Neural cell (in vitro differentiated cells): ENCODE results near the gene PTPRT. TPM values are rescaled to one million over a fixed set of nuclear protein-coding genes. Genes with fewer than 3 reads are reported as not detected.

Experiments used
- H2AFZ ChIP-seq: fragments of 200-600, 300-800 bp; sonication (generic), shearing (Covaris generic); 2 replicates; pipeline ENCODE4 v1.6.0; 2014; ENCODE audit warnings: low read depth, mild to moderate bottlenecking, antibody characterized with exemption, low read length, moderate library complexity
- H3F3A ChIP-seq: fragments of 200-600 bp; shearing (Covaris generic); 2 replicates; pipeline ENCODE4 v1.6.1; 2016; ENCODE audit warnings: mild to moderate bottlenecking, moderate library complexity, mixed read lengths, antibody characterized with exemption, low read length; ENCODE audit not compliant: insufficient read depth, poor library complexity, severe bottlenecking
- H3K27ac ChIP-seq: fragments of 200-600, 300-800 bp; sonication (generic), shearing (Covaris generic); 2 replicates; pipeline ENCODE4 v1.5.1; 2014; ENCODE audit warnings: mild to moderate bottlenecking, low read length, moderate library complexity
- H3K27me3 ChIP-seq: fragments of 300-800, 200-600 bp; sonication (generic), shearing (Covaris generic); 2 replicates; pipeline ENCODE4 v1.6.0; 2014; ENCODE audit warnings: mild to moderate bottlenecking, low read depth, low read length, moderate library complexity; ENCODE audit not compliant: insufficient read depth
- H3K36me3 ChIP-seq: fragments of 300-800, 200-600 bp; sonication (generic), shearing (Covaris generic); 2 replicates; pipeline ENCODE4 v1.5.1; 2014; ENCODE audit warnings: mild to moderate bottlenecking, antibody characterized with exemption, low read length, moderate library complexity; ENCODE audit not compliant: insufficient read depth
- H3K4me2 ChIP-seq: fragments of 300-800, 200-600 bp; sonication (generic), shearing (Covaris generic); 2 replicates; pipeline ENCODE4 v1.6.0; 2014; ENCODE audit warnings: mild to moderate bottlenecking, low read length
- H3K4me3 ChIP-seq: fragments of 300-800, 200-600 bp; sonication (generic), shearing (Covaris generic); 2 replicates; pipeline ENCODE4 v1.5.1; 2014; ENCODE audit warnings: mild to moderate bottlenecking, low read length, moderate library complexity
- H3K79me2 ChIP-seq: fragments of 200-600 bp; shearing (Covaris generic); replicated peaks from 2 replicates; pipeline ENCODE4 v1.6.0; 2014; ENCODE audit warnings: mild to moderate bottlenecking, low read length, moderate library complexity; ENCODE audit not compliant: insufficient read depth
- H3K9ac ChIP-seq: fragments of 300-800, 200-600 bp; sonication (generic), shearing (Covaris generic); 2 replicates; pipeline ENCODE4 v1.6.1; 2016; ENCODE audit warnings: mild to moderate bottlenecking, low read length, mixed read lengths
- H3K9me2 ChIP-seq: fragments of 200-600 bp; shearing (Covaris generic); 2 replicates; pipeline ENCODE4 v1.6.1; 2016; ENCODE audit warnings: mild to moderate bottlenecking, low read length, mixed read lengths; ENCODE audit not compliant: insufficient read depth
- H3K9me3 ChIP-seq: fragments of 200-600, 300-800 bp; sonication (generic), shearing (Covaris generic); 2 replicates; pipeline ENCODE4 v1.6.1; 2016; ENCODE audit warnings: mild to moderate bottlenecking, mixed run types, low read length, moderate library complexity, mixed read lengths
- H4K20me1 ChIP-seq: fragments of 200-600 bp; shearing (Covaris generic); 2 replicates; pipeline ENCODE4 v1.6.1; 2016; ENCODE audit warnings: mild to moderate bottlenecking, mixed run types; ENCODE audit not compliant: insufficient read depth
- EP300 ChIP-seq: fragments of 450-650 bp; conservative IDR thresholded peaks from 2 replicates; pipeline ENCODE4 v1.6.1; 2014; ENCODE audit warnings: antibody characterized with exemption, mild to moderate bottlenecking, moderate library complexity; ENCODE audit not compliant: poor library complexity, severe bottlenecking
- EZH2 ChIP-seq: fragments of 200-600, 300-800 bp; shearing (Covaris generic), sonication (generic); IDR thresholded peaks from 2 replicates; pipeline ENCODE4 v1.6.1; 2014; ENCODE audit warnings: antibody characterized with exemption, low read length, borderline replicate concordance, mild to moderate bottlenecking; ENCODE audit not compliant: insufficient read depth, poor library complexity, severe bottlenecking
- MXI1 ChIP-seq: fragments of 450-650 bp; conservative IDR thresholded peaks from 2 replicates; pipeline ENCODE4 v1.6.1; 2014; ENCODE audit warnings: antibody characterized with exemption, mild to moderate bottlenecking; ENCODE audit not compliant: poor library complexity, severe bottlenecking
- POLR2AphosphoS5 ChIP-seq: IDR thresholded peaks from 2 replicates; pipeline ENCODE4 v1.6.1; 2012
- RAD21 ChIP-seq: fragments of 450-650 bp; conservative IDR thresholded peaks from 2 replicates; pipeline ENCODE4 v1.6.1; 2014; ENCODE audit warnings: antibody characterized with exemption, mild to moderate bottlenecking, moderate library complexity
- SMC3 ChIP-seq: fragments of 450-650 bp; conservative IDR thresholded peaks from 2 replicates; pipeline ENCODE4 v1.6.1; 2014; ENCODE audit warnings: antibody characterized with exemption, mild to moderate bottlenecking, moderate library complexity; ENCODE audit not compliant: poor library complexity
- TAF1 ChIP-seq: IDR thresholded peaks from 2 replicates; pipeline ENCODE4 v1.6.1; 2012; ENCODE audit warnings: low read depth
- polyA plus RNA-seq: library from polyadenylated mRNA; depleted of rRNA; stranded (reverse); fragments of >200 nt; gene quantifications from 2 replicates; pipeline ENCODE4 v1.2.3, GENCODE V29; 2014
- TF ChIP-seq, protein P1 (sequence below): IDR thresholded peaks from 2 replicates; pipeline ENCODE4 v1.6.1; 2012; ENCODE audit warnings: borderline replicate concordance
- TF ChIP-seq, protein P2 (sequence below): fragments of 450-650 bp; IDR thresholded peaks from 2 replicates; pipeline ENCODE4 v1.5.1; 2014; ENCODE audit warnings: antibody characterized with exemption, mild to moderate bottlenecking, moderate library complexity; ENCODE audit not compliant: poor library complexity, severe bottlenecking

PTPRT gene
- polyA plus RNA-seq, 1 donor from 2014 or later, result 9.2 TPM

DNA sequence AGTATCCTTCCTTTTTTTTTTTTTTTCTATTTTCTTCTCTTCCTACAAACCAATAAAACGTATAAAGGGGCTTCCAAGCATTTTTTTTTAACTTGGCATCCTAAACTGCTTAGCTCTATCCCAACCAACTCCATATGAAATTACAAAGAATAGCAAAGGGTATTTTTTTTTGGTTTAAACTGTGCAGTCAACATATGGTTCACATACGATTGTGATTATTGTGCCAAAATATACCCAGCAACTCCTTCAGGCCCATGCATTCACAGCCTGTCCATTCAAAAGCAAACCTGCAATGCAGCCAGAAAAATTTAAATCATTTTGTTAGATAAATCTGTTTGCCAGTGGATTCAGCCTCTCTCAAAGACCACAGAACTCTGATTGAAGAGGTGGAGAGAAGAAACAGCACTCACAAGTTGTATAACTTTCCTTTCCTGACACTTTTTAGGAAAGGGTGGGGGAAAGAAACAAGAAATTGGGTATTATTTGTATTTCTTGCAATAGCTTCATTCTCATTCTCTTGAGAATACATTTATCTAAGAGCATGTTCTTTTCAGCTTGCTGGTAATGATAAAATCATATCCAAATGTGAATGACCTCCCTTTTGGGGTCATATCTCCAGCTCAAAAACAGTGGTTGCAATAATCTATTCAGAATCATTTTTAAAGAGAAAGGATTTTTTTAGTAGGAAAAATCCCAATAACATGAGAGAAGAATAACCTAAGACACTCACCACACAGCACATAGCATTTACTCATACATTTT lies 870.3 kb downstream of the PTPRT start:
- TF ChIP-seq SMC3 (no peak), TAF1 (no peak), RAD21 (no peak), MXI1 (no peak), EZH2 (no peak), EP300 (no peak), POLR2AphosphoS5 (no peak)
- TF ChIP-seq, protein P1, sequence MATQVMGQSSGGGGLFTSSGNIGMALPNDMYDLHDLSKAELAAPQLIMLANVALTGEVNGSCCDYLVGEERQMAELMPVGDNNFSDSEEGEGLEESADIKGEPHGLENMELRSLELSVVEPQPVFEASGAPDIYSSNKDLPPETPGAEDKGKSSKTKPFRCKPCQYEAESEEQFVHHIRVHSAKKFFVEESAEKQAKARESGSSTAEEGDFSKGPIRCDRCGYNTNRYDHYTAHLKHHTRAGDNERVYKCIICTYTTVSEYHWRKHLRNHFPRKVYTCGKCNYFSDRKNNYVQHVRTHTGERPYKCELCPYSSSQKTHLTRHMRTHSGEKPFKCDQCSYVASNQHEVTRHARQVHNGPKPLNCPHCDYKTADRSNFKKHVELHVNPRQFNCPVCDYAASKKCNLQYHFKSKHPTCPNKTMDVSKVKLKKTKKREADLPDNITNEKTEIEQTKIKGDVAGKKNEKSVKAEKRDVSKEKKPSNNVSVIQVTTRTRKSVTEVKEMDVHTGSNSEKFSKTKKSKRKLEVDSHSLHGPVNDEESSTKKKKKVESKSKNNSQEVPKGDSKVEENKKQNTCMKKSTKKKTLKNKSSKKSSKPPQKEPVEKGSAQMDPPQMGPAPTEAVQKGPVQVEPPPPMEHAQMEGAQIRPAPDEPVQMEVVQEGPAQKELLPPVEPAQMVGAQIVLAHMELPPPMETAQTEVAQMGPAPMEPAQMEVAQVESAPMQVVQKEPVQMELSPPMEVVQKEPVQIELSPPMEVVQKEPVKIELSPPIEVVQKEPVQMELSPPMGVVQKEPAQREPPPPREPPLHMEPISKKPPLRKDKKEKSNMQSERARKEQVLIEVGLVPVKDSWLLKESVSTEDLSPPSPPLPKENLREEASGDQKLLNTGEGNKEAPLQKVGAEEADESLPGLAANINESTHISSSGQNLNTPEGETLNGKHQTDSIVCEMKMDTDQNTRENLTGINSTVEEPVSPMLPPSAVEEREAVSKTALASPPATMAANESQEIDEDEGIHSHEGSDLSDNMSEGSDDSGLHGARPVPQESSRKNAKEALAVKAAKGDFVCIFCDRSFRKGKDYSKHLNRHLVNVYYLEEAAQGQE, result no peak
- TF ChIP-seq, protein P2, sequence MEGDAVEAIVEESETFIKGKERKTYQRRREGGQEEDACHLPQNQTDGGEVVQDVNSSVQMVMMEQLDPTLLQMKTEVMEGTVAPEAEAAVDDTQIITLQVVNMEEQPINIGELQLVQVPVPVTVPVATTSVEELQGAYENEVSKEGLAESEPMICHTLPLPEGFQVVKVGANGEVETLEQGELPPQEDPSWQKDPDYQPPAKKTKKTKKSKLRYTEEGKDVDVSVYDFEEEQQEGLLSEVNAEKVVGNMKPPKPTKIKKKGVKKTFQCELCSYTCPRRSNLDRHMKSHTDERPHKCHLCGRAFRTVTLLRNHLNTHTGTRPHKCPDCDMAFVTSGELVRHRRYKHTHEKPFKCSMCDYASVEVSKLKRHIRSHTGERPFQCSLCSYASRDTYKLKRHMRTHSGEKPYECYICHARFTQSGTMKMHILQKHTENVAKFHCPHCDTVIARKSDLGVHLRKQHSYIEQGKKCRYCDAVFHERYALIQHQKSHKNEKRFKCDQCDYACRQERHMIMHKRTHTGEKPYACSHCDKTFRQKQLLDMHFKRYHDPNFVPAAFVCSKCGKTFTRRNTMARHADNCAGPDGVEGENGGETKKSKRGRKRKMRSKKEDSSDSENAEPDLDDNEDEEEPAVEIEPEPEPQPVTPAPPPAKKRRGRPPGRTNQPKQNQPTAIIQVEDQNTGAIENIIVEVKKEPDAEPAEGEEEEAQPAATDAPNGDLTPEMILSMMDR, result no peak
- no peaks in the 10 kb centered on the region for H3K9me3 ChIP-seq
- H3K27ac ChIP-seq, result no peak overlapping the region
- H3K36me3 ChIP-seq, result no peaks in the 10 kb centered on the region
- no peaks in the 10 kb centered on the region for H3F3A ChIP-seq
- H3K9me2 ChIP-seq, result no peaks in the 10 kb centered on the region
- H3K27me3 ChIP-seq, result no peaks in the 10 kb centered on the region
- H3K9ac ChIP-seq, result no peak overlapping the region
- no peaks in the 10 kb centered on the region for H3K79me2 ChIP-seq
- no peak overlapping the region for H2AFZ ChIP-seq
- H3K4me2 ChIP-seq, result no peak overlapping the region
- H4K20me1 ChIP-seq, result no peaks in the 10 kb centered on the region
- no peak overlapping the region for H3K4me3 ChIP-seq

DNA sequence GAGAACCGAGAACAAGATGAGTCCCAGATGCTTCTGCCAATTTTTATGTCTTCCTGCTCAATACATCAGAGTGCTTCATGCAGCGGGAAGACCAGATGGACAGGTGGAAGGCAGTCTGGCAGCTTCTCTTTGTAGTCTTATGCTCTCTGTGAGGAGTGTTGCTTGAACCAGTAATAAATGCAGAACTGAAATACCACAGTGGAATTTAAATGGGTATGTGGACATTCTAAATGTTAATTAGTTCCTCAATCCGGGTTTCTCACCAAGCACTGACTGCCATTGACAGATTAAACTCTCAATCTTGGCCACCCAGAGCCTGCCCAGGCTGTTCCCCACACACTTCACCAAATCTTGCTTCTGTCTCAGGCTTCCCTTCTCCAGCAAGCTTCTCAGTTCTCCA lies 876.0 kb downstream of the PTPRT start:
- H3K27me3 ChIP-seq, result no peaks in the 10 kb centered on the region
- H3K9me2 ChIP-seq, result no peaks in the 10 kb centered on the region
- H3K27ac ChIP-seq, result no peak overlapping the region
- no peaks in the 10 kb centered on the region for H3F3A ChIP-seq
- no peaks in the 10 kb centered on the region for H3K36me3 ChIP-seq
- no peaks in the 10 kb centered on the region for H3K79me2 ChIP-seq
- TF ChIP-seq POLR2AphosphoS5 (no peak), EP300 (no peak), RAD21 (no peak), TAF1 (no peak), MXI1 (no peak)
- H4K20me1 ChIP-seq, result no peaks in the 10 kb centered on the region
- no peak overlapping the region for H3K4me3 ChIP-seq
- no peaks in the 10 kb centered on the region for H3K9me3 ChIP-seq
- H3K4me2 ChIP-seq, result no peak overlapping the region
- H3K9ac ChIP-seq, result no peak overlapping the region
- H2AFZ ChIP-seq, result no peak overlapping the region
